ENCODE results near the gene SLC32A1. TPM values are rescaled to one million over a fixed set of nuclear protein-coding genes. Genes with fewer than 3 reads are reported as not detected.
A peak's percentile ranks its signal among the peaks of the same experiment; 100 is the strongest.

SLC32A1 gene
- total and polyA plus RNA-seq, 2 donors (not counting 1 experiment from before 2014, with no cell fraction given): not detected

DNA sequence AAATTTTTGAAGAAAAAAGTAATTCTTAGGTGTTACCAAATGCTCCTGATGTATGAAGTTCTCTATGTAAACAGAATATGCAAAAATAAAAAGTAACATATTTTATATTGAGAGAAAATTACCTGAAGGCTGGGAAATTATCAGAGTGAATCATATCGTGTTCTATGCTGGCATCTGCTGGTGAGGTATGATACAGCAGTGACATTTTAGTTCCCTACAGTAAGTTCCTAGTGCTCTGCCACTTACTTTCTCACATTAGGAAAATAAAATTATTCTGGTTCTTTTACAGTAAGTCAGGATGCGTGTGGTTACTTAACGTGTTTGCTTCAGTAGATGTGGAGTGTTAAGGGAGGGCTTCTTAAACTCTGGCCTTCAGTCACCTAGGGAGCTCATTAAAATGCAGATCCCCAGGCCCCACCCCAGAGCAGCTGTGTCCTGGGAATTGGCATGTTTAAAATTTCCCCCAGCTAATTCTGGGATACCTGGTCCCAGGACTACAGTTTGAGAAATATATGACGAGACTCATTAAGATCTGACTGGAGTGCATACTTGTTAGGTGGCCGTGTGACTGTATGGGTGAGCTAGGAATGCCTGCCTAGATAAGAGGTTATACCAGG is 27.2 kb downstream of the SLC32A1 start:
- H3K4me1 ChIP-seq (ENCODE audit: control insufficient read depth, extremely low read depth, insufficient read depth, low read length): no peaks in the 10 kb centered on the region
- no peak overlapping the region for H3K27ac ChIP-seq (ENCODE audit: insufficient read depth, low read length)
- no peaks in the 10 kb centered on the region for H3K27me3 ChIP-seq (ENCODE audit: control insufficient read depth, insufficient read depth, low read length)
- no peak overlapping the region for H3K4me2 ChIP-seq (ENCODE audit: extremely low read depth, insufficient read depth, low read length)
- TF ChIP-seq CTCF (conservative IDR thresholded peaks at IDR 0.05 in 1 of 2, IDR thresholded peaks at IDR 0.05 in 1 of 2; ENCODE audit: low read depth in 1 of 2, low read length in 2 of 2) (peak; percentile 57 to 74), EZH2 (IDR thresholded peaks at IDR 0.05; ENCODE audit: low read length, missing control alignments) (no peak)
- H3K9ac ChIP-seq (ENCODE audit: insufficient read depth, low read length): no peak overlapping the region
- no peaks in the 10 kb centered on the region for H3K79me2 ChIP-seq (ENCODE audit: control insufficient read depth, insufficient read depth, low read length)
- no peak overlapping the region for H2AFZ ChIP-seq (ENCODE audit: low read length)
- peak; percentile 22 to 59 for DNase-seq (ENCODE audit: low read depth in 2 of 2)
- no peak overlapping the region for H3K4me3 ChIP-seq (replicated peaks in 1 of 4; ENCODE audit: control extremely low read depth in 1 of 4, insufficient read depth in 1 of 4, low read depth in 3 of 4, low read length in 4 of 4)
- no peaks in the 10 kb centered on the region for H3K9me3 ChIP-seq (ENCODE audit: control insufficient read depth, insufficient read depth, low read depth, low read length)
- no peaks in the 10 kb centered on the region for H4K20me1 ChIP-seq (ENCODE audit: control insufficient read depth, extremely low read depth, insufficient read depth, low read length)
- H3K36me3 ChIP-seq (ENCODE audit: control insufficient read depth, insufficient read depth, low read length): peaks cover 5% of the 10 kb centered on the region

GRCh38 chr20:38752029-38752428 is 27.7 kb downstream of the SLC32A1 start:
- DNase-seq (ENCODE audit: low read depth in 2 of 2): no peak
- Histone ChIP-seq H3K27ac (ENCODE audit: insufficient read depth, low read length) (no peak overlapping the region), H3K9ac (ENCODE audit: insufficient read depth, low read length) (no peak overlapping the region), H3K36me3 (ENCODE audit: control insufficient read depth, insufficient read depth, low read length) (peaks cover 5% of the 10 kb centered on the region), H2AFZ (ENCODE audit: low read length) (no peak overlapping the region), H4K20me1 (ENCODE audit: control insufficient read depth, extremely low read depth, insufficient read depth, low read length) (no peaks in the 10 kb centered on the region), H3K9me3 (ENCODE audit: control insufficient read depth, insufficient read depth, low read depth, low read length) (no peaks in the 10 kb centered on the region), H3K4me1 (ENCODE audit: control insufficient read depth, extremely low read depth, insufficient read depth, low read length) (no peaks in the 10 kb centered on the region), H3K79me2 (ENCODE audit: control insufficient read depth, insufficient read depth, low read length) (no peaks in the 10 kb centered on the region), H3K27me3 (ENCODE audit: control insufficient read depth, insufficient read depth, low read length) (no peaks in the 10 kb centered on the region), H3K4me3 (replicated peaks in 1 of 4; ENCODE audit: control extremely low read depth in 1 of 4, insufficient read depth in 1 of 4, low read depth in 3 of 4, low read length in 4 of 4) (no peak overlapping the region), H3K4me2 (ENCODE audit: extremely low read depth, insufficient read depth, low read length) (no peak overlapping the region)
- TF ChIP-seq CTCF (conservative IDR thresholded peaks at IDR 0.05 in 1 of 2, IDR thresholded peaks at IDR 0.05 in 1 of 2; ENCODE audit: low read depth in 1 of 2, low read length in 2 of 2): no peak
- TF ChIP-seq EZH2 (IDR thresholded peaks at IDR 0.05; ENCODE audit: low read length, missing control alignments): no peak

DNA sequence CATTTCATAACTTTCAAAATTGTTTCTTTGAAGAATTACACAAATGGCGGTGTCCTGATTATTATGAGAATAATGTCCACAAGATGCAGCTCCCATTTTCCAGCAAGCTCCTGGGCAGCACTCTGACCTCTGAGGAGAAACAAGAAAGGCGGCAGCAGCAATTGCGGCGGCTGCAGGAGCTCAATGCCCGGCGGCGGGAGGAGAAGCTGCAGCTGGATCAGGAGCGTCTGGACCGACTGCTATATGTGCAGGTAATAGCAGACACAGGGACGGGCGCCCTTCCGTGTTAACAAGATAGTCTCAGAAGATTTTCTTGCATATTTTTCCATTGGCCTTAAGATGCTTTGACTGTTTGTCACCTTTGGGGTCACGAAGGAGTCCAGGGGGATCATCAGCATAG is 30.6 kb downstream of the SLC32A1 start:
- Histone ChIP-seq H2AFZ (ENCODE audit: low read length) (no peak overlapping the region), H3K36me3 (ENCODE audit: control insufficient read depth, insufficient read depth, low read length) (peaks cover 5% of the 10 kb centered on the region), H3K4me1 (ENCODE audit: control insufficient read depth, extremely low read depth, insufficient read depth, low read length) (no peaks in the 10 kb centered on the region), H3K27ac (ENCODE audit: insufficient read depth, low read length) (no peak overlapping the region), H3K27me3 (ENCODE audit: control insufficient read depth, insufficient read depth, low read length) (no peaks in the 10 kb centered on the region), H3K9me3 (ENCODE audit: control insufficient read depth, insufficient read depth, low read depth, low read length) (no peaks in the 10 kb centered on the region), H4K20me1 (ENCODE audit: control insufficient read depth, extremely low read depth, insufficient read depth, low read length) (no peaks in the 10 kb centered on the region), H3K4me3 (replicated peaks in 1 of 4; ENCODE audit: control extremely low read depth in 1 of 4, insufficient read depth in 1 of 4, low read depth in 3 of 4, low read length in 4 of 4) (no peak overlapping the region), H3K4me2 (ENCODE audit: extremely low read depth, insufficient read depth, low read length) (no peak overlapping the region), H3K9ac (ENCODE audit: insufficient read depth, low read length) (no peak overlapping the region), H3K79me2 (ENCODE audit: control insufficient read depth, insufficient read depth, low read length) (no peaks in the 10 kb centered on the region)
- no peak for DNase-seq (ENCODE audit: low read depth in 2 of 2)
- TF ChIP-seq CTCF (conservative IDR thresholded peaks at IDR 0.05 in 1 of 2, IDR thresholded peaks at IDR 0.05 in 1 of 2; ENCODE audit: low read depth in 1 of 2, low read length in 2 of 2): no peak
- no peak for TF ChIP-seq EZH2 (IDR thresholded peaks at IDR 0.05; ENCODE audit: low read length, missing control alignments)

Measured in fibroblast of lung (primary cell).